Limb (tissue), 2 donors: ENCODE results near the gene TANC1.

Source experiments
- DNase-seq, 2 donors: peaks; one replicate each; pipeline ENCODE4 v3.0.0-alpha.2; 2016; ENCODE audit errors: extremely low spot score in 2 of 2

Gene TANC1

DNA sequence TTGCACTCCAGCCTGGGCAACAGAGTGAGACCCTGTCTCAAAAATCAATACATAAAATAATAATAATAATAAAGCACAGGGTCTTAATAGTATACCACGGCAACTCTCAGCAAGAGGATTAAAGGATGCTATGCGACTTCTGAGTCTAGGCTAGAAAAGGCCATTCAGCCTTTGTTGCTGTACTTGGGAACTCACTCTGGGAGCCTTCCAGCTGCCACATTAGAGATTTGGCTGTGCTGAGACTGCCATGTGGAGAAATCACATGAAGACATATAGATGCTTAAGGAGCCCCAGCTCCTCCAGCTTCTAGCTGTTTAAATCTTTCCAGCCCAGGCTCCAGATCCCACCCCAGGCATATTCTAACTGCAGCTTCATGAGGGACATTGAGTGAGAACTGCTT lies 8.2 kb upstream of the TANC1 start:
- no peak for DNase-seq

GRCh38 chr2:158962074-158962473 lies 6.4 kb upstream of the TANC1 start:
- no peak for DNase-seq

GRCh38 chr2:158963071-158963470 lies 5.4 kb upstream of the TANC1 start:
- no peak for DNase-seq

- DNase-seq = no peak
These were observed 3.3 kb upstream of the TANC1 start for GRCh38 chr2:158965107-158965506.

GRCh38 chr2:158965641-158966040 lies 2.8 kb upstream of the TANC1 start:
- peak in 1 of 2 donors; percentile 68 for DNase-seq

DNA sequence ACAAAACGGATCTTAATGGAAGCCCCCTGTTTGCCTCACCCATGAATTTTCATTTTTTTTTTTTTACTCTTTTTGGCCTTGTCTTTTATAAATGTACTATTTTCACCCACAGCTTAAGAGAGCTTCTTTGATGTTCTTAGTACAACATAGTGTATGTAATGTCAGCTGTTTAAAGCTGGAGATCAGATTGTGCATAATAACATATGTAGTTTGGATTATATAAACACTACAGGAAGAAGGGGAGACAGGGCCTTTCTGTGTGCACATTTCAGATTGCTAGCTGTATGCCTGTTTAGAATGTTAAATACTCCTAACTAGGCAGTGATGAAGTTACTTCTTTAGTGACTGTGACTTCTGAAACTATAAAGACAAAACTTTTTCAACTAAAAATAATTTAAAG lies 2.1 kb upstream of the TANC1 start:
- DNase-seq = no peak

DNA sequence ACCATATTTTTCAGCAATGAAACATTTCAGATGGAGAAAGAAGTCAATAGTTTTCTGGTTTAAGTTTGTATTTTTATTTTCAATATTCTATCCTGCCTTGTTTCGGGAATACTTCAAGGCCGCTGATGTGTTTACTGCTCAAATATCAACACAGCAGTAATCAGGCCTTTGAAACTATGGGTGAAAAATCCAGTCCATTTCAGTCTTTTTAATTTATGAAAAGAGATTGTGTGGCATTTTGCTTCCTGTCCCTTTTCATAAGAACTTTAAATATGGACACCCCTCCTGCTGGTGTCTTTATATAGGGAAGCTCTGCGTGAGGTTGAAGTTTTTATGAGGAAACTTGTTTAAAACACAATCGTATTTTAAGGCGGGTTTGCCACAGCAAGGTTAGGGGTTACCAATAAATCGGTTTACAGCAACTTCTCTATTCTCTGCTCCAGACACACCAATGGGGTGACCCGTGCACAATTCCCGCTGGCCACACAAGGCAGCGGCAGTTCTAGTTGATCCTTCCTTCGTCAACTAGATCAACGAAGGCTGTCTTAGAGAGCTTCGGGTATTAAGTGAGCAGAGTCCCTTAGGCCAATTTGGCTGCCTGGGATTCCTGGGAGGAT lies 1.2 kb upstream of the TANC1 start:
- no peak for DNase-seq

- peak; percentile 65 to 71 for DNase-seq
These were observed 577 bp upstream of the TANC1 start for GRCh38 chr2:158967731-158968395.

- DNase-seq = no peak
These were observed 798 bp downstream of the TANC1 start for GRCh38 chr2:158969162-158969714.

- DNase-seq = peak in 1 of 2 donors; percentile 56
These were observed 1.3 kb downstream of the TANC1 start for GRCh38 chr2:158969715-158970240.

DNA sequence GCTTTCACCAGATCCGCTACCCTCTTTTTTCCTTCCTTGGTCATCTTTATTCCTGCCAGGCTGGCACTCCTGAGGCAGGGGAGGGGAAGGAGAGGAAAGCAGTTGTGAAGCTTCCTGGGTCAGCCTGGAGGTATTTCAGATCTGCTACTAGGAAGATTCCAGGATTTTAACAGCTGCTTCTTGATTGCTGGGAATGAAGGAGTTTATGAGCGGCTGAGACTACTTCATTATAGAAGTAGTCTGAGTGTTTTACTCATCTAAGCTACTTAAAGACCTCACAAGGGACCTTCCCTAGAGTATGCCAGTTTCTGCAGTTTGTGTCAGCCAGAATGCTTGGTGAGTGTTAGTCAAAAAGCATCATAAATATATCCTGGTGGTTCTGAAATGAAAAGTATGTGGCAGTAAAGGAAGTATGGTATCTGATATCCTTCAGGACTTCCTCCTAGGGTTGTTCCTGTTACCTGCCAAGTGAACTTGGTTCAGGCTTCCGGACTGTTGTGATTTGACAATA lies 1.9 kb downstream of the TANC1 start:
- peak in 1 of 2 donors; percentile 40 for DNase-seq

GRCh38 chr2:158973116-158973956 lies 4.9 kb downstream of the TANC1 start:
- DNase-seq = peak; percentile 12 to 53

DNA sequence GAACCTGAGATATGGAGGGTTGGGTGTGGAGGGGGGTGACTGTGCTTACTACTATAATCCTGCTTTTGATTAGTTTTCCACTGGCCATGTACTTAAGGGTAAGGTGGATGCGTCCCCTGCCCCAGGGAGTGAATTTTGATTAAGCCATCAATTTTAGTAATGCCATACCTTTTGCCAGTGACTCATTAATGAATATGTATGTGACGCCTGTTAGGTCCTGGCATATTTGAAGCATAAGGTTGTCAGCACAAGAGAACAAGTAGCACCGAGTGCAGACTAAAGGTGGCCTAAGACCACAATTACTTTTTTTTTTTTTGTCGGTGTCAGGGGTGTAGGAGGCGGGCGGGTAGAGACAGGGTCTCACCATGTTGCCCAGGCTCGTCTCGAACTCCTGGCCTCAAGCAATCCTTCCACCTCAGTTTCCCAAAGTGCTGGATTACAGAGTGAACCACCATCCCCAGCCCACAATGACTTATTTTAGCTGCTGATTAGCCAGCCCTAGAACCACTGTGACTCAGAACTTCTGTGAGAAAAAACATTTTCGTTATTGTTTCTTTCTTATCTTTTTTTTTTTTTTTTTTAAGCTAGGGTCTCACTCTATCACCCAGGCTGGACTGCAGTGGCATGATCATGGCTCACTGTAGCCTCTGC lies 7.0 kb downstream of the TANC1 start:
- DNase-seq = no peak

DNA sequence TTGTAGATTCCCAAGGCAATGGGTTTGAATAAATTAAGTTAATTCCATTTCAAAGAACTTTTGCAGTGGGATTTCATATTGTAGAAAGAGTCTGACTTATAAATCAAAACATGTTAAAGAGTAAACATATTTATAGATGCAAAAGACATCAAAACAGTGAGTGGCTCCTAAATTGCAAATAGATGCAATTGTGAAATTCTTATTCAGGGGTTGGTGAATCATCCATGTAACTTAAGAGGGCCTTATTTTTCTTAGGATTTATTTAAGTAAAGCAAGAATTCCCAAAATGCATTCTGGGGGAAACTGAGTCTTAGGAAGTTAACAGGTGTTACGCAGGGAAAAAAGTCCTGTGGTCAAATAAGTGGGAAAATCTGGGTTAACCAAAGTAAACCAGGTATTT lies 11.3 kb downstream of the TANC1 start:
- DNase-seq = no peak

- DNase-seq = no peak
These were observed 16.2 kb downstream of the TANC1 start for GRCh38 chr2:158984604-158985135.

- DNase-seq = no peak
These were observed 20.1 kb downstream of the TANC1 start for GRCh38 chr2:158988501-158988900.

DNA sequence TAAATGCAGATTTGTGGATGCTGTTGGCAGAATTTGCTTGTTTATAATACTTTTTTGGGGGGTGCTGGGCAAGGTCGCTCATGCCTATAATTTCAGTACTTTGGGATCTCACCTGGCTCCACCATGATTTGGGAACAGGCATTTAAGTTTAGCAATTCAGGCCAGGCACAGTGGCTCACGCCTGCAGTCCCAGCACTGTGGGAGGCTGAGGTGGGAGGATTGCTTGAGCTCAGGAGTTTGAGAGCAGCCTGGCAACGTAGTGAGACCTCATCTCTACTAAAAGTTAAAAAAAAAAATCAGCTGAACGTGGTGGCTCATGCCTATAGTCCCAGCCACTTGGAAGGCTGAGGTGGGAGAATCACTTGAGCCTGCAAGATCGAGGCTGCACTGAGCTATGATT lies 20.7 kb downstream of the TANC1 start:
- no peak for DNase-seq

- no peak for DNase-seq
These were observed 22.2 kb downstream of the TANC1 start for GRCh38 chr2:158990397-158991214.

DNA sequence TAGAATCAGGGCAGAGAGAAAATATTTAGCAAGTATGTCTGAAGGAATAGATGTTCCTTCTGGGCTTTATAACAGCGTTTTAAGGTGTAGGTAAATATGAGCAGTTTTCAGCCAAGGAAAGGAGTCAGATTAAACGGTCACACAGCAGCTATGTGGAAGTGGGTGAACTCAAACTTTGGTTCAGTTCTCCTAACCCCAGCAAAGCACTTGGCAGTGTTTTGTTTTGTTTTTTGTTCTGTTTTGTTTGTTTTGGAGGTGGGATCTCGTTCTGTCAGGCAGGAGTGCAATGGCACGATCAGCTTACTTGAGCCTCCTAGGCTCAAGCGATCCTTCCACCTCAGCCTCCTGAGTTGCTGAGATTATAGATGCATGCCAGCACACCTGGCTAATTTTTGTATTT lies 24.6 kb downstream of the TANC1 start:
- no peak for DNase-seq
